ENCODE results near the gene ST6GALNAC6. TPM values are rescaled to one million over a fixed set of nuclear protein-coding genes. Genes with fewer than 3 reads are reported as not detected.

Gene ST6GALNAC6
- total RNA-seq, 1 donor, result 53.2 TPM

GRCh38 chr9:127903557-127904475 is 4.4 kb upstream of the ST6GALNAC6 start:
- Histone ChIP-seq H3K27ac (ENCODE audit: low read depth, low read length) (no peak overlapping the region), H3K79me2 (ENCODE audit: insufficient read depth, low read length) (peaks cover 2% of the 10 kb centered on the region), H3K9me3 (ENCODE audit: low read depth, low read length) (no peaks in the 10 kb centered on the region), H3K36me3 (ENCODE audit: insufficient read depth, low read length) (peaks cover 5% of the 10 kb centered on the region), H3K4me1 (ENCODE audit: insufficient read depth, low read length) (peaks cover 19% of the 10 kb centered on the region), H3K4me3 (ENCODE audit: insufficient read depth, low read length) (no peak overlapping the region), H3K4me2 (ENCODE audit: insufficient read depth, low read length) (no peak overlapping the region), H4K20me1 (ENCODE audit: insufficient read depth, low read length) (no peaks in the 10 kb centered on the region), H3K27me3 (ENCODE audit: insufficient read depth, low read length) (no peaks in the 10 kb centered on the region), H2AFZ (ENCODE audit: low read length) (no peak overlapping the region)
- peak; percentile 73 for DNase-seq (ENCODE audit: insufficient read length, low spot score, missing footprints)
- no peak for TF ChIP-seq CTCF (IDR thresholded peaks at IDR 0.05; ENCODE audit: extremely low read depth, low read depth, low read length)

DNA sequence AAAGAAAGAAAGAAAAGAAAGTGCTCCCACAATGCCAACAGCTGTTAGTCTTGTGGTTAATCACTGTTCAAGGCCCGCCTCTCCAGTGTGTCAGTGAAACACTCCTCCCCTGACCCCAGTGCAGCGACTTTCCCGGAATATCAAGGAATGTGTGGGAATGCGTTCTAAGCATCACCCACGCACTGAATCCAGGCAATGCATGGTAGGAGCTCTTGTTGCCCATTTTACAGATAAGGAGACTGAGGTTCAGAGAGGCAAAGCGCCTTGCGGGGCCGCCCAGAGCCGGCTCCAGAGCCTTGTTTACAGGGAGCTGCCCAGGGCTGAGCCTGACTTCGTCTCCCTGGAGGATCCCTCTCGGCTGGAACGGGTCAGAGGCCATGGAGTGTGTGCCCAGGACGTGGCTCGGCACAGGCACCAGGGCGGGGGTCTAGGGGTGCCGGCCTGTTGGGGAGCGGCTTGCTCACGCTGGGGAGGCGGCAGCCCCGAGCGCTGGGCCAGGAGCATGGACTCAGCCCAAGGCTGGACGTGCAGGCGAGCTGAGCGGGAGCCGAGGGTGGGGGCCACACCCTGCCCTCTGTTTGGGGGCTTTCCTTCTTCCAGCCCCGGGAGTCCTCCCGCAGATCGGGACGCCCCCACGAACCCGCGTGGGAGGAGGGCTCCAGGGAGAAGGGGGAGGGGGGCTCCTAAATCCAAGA is 823 bp downstream of the ST6GALNAC6 start:
- Histone ChIP-seq H3K9me3 (ENCODE audit: low read depth, low read length) (no peaks in the 10 kb centered on the region), H3K4me1 (ENCODE audit: insufficient read depth, low read length) (peaks cover 33% of the 10 kb centered on the region), H4K20me1 (ENCODE audit: insufficient read depth, low read length) (peaks cover 26% of the 10 kb centered on the region), H3K36me3 (ENCODE audit: insufficient read depth, low read length) (peaks cover 32% of the 10 kb centered on the region), H2AFZ (ENCODE audit: low read length) (peak overlapping the region; percentile 51), H3K27me3 (ENCODE audit: insufficient read depth, low read length) (no peaks in the 10 kb centered on the region), H3K4me2 (ENCODE audit: insufficient read depth, low read length) (peak overlapping the region; percentile 84), H3K27ac (ENCODE audit: low read depth, low read length) (peak overlapping the region; percentile 89), H3K79me2 (ENCODE audit: insufficient read depth, low read length) (peaks cover 28% of the 10 kb centered on the region), H3K4me3 (ENCODE audit: insufficient read depth, low read length) (peak overlapping the region; percentile 95)
- peak; percentile 97 for DNase-seq (ENCODE audit: insufficient read length, low spot score, missing footprints)
- TF ChIP-seq CTCF (IDR thresholded peaks at IDR 0.05; ENCODE audit: extremely low read depth, low read depth, low read length), result no peak

DNA sequence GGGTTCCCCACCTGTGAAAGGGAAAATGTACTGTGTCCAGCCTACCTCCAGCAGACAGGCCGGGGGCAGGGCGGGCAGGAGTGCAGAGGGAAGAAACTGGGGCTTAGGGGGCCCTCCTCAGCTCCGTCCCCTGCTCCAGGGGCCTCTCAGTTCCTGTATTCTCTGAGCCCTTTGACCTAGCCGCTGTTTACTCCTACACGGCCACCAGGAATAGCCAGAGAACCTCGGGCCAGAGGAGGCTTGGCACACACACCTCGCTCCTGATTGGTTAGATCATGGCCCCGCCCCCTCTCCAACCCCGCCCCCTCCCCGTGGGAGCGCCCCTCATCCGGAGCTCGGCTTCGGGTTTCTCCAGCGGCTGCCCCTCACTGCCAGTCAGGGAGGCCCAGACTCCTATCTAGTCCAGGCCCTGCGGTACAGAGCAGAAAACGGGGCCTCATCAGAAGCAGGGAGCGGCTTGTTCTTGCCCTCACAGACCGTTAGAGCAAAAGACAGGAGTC is 2.2 kb downstream of the ST6GALNAC6 start:
- H3K27ac ChIP-seq (ENCODE audit: low read depth, low read length), result peak overlapping the region; percentile 89
- peak overlapping the region; percentile 44 for H3K4me3 ChIP-seq (ENCODE audit: insufficient read depth, low read length)
- H4K20me1 ChIP-seq (ENCODE audit: insufficient read depth, low read length), result peaks cover 26% of the 10 kb centered on the region
- H3K79me2 ChIP-seq (ENCODE audit: insufficient read depth, low read length), result peaks cover 34% of the 10 kb centered on the region
- peak; percentile 97 for DNase-seq (ENCODE audit: insufficient read length, low spot score, missing footprints)
- peaks cover 25% of the 10 kb centered on the region for H3K4me1 ChIP-seq (ENCODE audit: insufficient read depth, low read length)
- no peaks in the 10 kb centered on the region for H3K27me3 ChIP-seq (ENCODE audit: insufficient read depth, low read length)
- no peak for TF ChIP-seq CTCF (IDR thresholded peaks at IDR 0.05; ENCODE audit: extremely low read depth, low read depth, low read length)
- H3K9me3 ChIP-seq (ENCODE audit: low read depth, low read length), result peaks cover 2% of the 10 kb centered on the region
- H3K36me3 ChIP-seq (ENCODE audit: insufficient read depth, low read length), result peaks cover 45% of the 10 kb centered on the region
- no peak overlapping the region for H2AFZ ChIP-seq (ENCODE audit: low read length)
- peak overlapping the region; percentile 84 for H3K4me2 ChIP-seq (ENCODE audit: insufficient read depth, low read length)

Data from osteoblast (primary cell).